CD14-positive monocyte (primary cell): Measurements from ENCODE around the gene PTK6. TPM values are rescaled to one million over a fixed set of nuclear protein-coding genes. Genes with fewer than 3 reads are reported as not detected.

Experiments used
- DNase-seq, 3 donors: peaks; one replicate each; pipeline ENCODE4 v3.0.0-alpha.2; 2011 to 2022
- H2AFZ ChIP-seq: 2 replicates; pipeline ENCODE4 v1.6.0; 2012; ENCODE audit warnings: mild to moderate bottlenecking, low read depth, low read length, inconsistent platforms; ENCODE audit not compliant: insufficient read depth, poor library complexity, severe bottlenecking
- H3K27ac ChIP-seq, 2 donors: 1 replicate in 1 of 2; 2 replicates in 1 of 2; pipeline ENCODE4 v1.5.1; 2012 to 2013; ENCODE audit warnings: low read length in 2 of 2, control low read depth in 1 of 2, inconsistent platforms in 1 of 2, low read depth in 1 of 2, mild to moderate bottlenecking in 1 of 2
- H3K27me3 ChIP-seq, 2 donors: one replicate each; pipeline versions ENCODE4 v1.6.0 to v1.6.1; 2011 to 2013; ENCODE audit warnings: low read length in 2 of 2; ENCODE audit not compliant: control insufficient read depth in 2 of 2, insufficient read depth in 2 of 2
- H3K36me3 ChIP-seq, 2 donors: replicated peaks in 1 of 2; 1 replicate in 1 of 2; 2 replicates in 1 of 2; pipeline versions ENCODE4 v1.5.1 to v1.6.1; 2012 to 2013; ENCODE audit warnings: low read length in 2 of 2, control low read depth in 1 of 2, inconsistent platforms in 1 of 2, mild to moderate bottlenecking in 1 of 2; ENCODE audit not compliant: insufficient read depth in 2 of 2, control insufficient read depth in 1 of 2
- H3K4me1 ChIP-seq, 2 donors: 1 replicate in 1 of 2; 2 replicates in 1 of 2; pipeline versions ENCODE4 v1.5.1 to v1.6.1; 2012 to 2013; ENCODE audit warnings: low read length in 2 of 2, control low read depth in 1 of 2, inconsistent platforms in 1 of 2, mild to moderate bottlenecking in 1 of 2, moderate library complexity in 1 of 2; ENCODE audit not compliant: insufficient read depth in 2 of 2, control insufficient read depth in 1 of 2
- H3K4me2 ChIP-seq: replicated peaks from 2 replicates; pipeline ENCODE3; 2012; ENCODE audit warnings: low read length, moderate library complexity, mild to moderate bottlenecking; ENCODE audit not compliant: poor library complexity, severe bottlenecking; ENCODE audit errors: extremely low read depth
- H3K4me3 ChIP-seq, 3 experiments: fragments of 200-600 bp in 1 of 3; sonication (generic) in 1 of 3; replicated peaks in 1 of 3; 1 replicate in 2 of 3; 2 replicates in 1 of 3; pipeline ENCODE4 v1.5.1; 2011 to 2013; ENCODE audit warnings: low read length in 3 of 3, mild to moderate bottlenecking in 3 of 3, control low read depth in 2 of 3, low read depth in 2 of 3, inconsistent platforms in 1 of 3, moderate library complexity in 1 of 3
- H3K79me2 ChIP-seq: 2 replicates; pipeline ENCODE4 v1.6.0; 2012; ENCODE audit warnings: mild to moderate bottlenecking, control low read depth, inconsistent platforms, low read length, moderate library complexity; ENCODE audit not compliant: insufficient read depth
- H3K9ac ChIP-seq: 2 replicates; pipeline ENCODE4 v1.6.0; 2017; ENCODE audit warnings: low read length, mild to moderate bottlenecking; ENCODE audit not compliant: insufficient read depth, poor library complexity, severe bottlenecking
- H3K9me3 ChIP-seq, 2 donors: replicated peaks in 1 of 2; 1 replicate in 1 of 2; 2 replicates in 1 of 2; pipeline versions ENCODE4 v1.5.1 to v1.6.1; 2012 to 2013; ENCODE audit warnings: low read length in 2 of 2, control low read depth in 1 of 2; ENCODE audit not compliant: control insufficient read depth in 1 of 2, insufficient read depth in 1 of 2
- H4K20me1 ChIP-seq: 2 replicates; pipeline ENCODE4 v1.6.0; 2012; ENCODE audit warnings: mild to moderate bottlenecking, low read length, control low read depth, moderate library complexity; ENCODE audit not compliant: insufficient read depth
- H3K27ac Mint-ChIP-seq, 7 donors: one replicate each; pipeline ENCODE4 v1.8.0; 2020; ENCODE audit warnings: mild to moderate bottlenecking in 7 of 7, mixed read lengths in 7 of 7, moderate library complexity in 6 of 7, inconsistent platforms in 2 of 7
- H3K27me3 Mint-ChIP-seq, 3 donors: one replicate each; pipeline ENCODE4 v1.8.0; 2021 to 2022; ENCODE audit warnings: low read depth in 3 of 3, mild to moderate bottlenecking in 3 of 3, mixed read lengths in 3 of 3, moderate library complexity in 3 of 3, inconsistent platforms in 1 of 3
- H3K36me3 Mint-ChIP-seq, 2 donors: one replicate each; pipeline ENCODE4 v1.8.0; 2020; ENCODE audit warnings: mixed read lengths in 2 of 2, inconsistent platforms in 1 of 2, mild to moderate bottlenecking in 1 of 2
- H3K4me1 Mint-ChIP-seq: one replicate; pipeline ENCODE4 v1.8.0; 2020; ENCODE audit warnings: mild to moderate bottlenecking, mixed read lengths
- H3K4me3 Mint-ChIP-seq, 2 donors: one replicate each; pipeline ENCODE4 v1.8.0; 2020; ENCODE audit warnings: mild to moderate bottlenecking in 2 of 2, mixed read lengths in 2 of 2, moderate library complexity in 1 of 2
- H3K9me3 Mint-ChIP-seq, 7 donors: one replicate each; pipeline ENCODE4 v1.8.0; 2020 to 2022; ENCODE audit warnings: mixed read lengths in 7 of 7, mild to moderate bottlenecking in 6 of 7, moderate library complexity in 6 of 7, inconsistent platforms in 2 of 7
- CTCF ChIP-seq: fragments of 200-600 bp; IDR thresholded peaks from one replicate; pipeline ENCODE4 v1.8.0; 2022; ENCODE audit warnings: antibody characterized with exemption, mild to moderate bottlenecking
- WGBS: methylation state at CpG from one replicate; pipeline ENCODE4 v1.1.5; 2013; ENCODE audit warnings: missing lambda C conversion rate; ENCODE audit not compliant: insufficient coverage; 5-methylcytosine and 5-hydroxymethylcytosine counted together
- intact Hi-C, 2 donors: fragments of 100-400 bp; cut with micrococcal nuclease; formaldehyde crosslinking; loops; one replicate each; pipeline versions ENCODE4 v1.15.0 to v1.15.1; 2023
- polyA plus RNA-seq, 3 donors: library from polyadenylated mRNA; depleted of rRNA in 1 of 3; unstranded in 2 of 3; stranded (reverse) in 1 of 3; fragments of 300-500 nt in 2 of 3; fragments of >200 nt in 1 of 3; fragmentation: Illumina TruSeq in 2 of 3; gene quantifications; 1 replicate in 2 of 3; 2 replicates in 1 of 3; pipeline ENCODE4 v1.2.3, GENCODE V29; 2012 to 2021

PTK6 gene
- polyA plus RNA-seq, 3 donors: 0.66 to 4.1 (median 1.5) TPM

- Mint-ChIP-seq H3K36me3 (no peaks in the 10 kb centered on the region), H3K27me3 (peaks cover 33 to 65% (median 34%) of the 10 kb centered on the region in 3 donors), H3K9me3 (peaks cover 0 to 2% (median 0%) of the 10 kb centered on the region in 7 donors), H3K4me3 (no peak overlapping the region), H3K27ac (no peak overlapping the region), H3K4me1 (no peaks in the 10 kb centered on the region)
- intact Hi-C loops: no loop called here
- Histone ChIP-seq H3K4me2 (no peak overlapping the region), H3K4me1 (no peaks in the 10 kb centered on the region), H3K36me3 (no peaks in the 10 kb centered on the region), H3K79me2 (no peaks in the 10 kb centered on the region), H3K9me3 (peaks cover 0 to 3% of the 10 kb centered on the region in 2 donors), H3K27ac (no peak overlapping the region), H3K4me3 (no peak overlapping the region), H3K9ac (no peak overlapping the region), H2AFZ (no peak overlapping the region), H4K20me1 (no peaks in the 10 kb centered on the region), H3K27me3 (peaks cover 4 to 23% of the 10 kb centered on the region in 2 donors)
- TF ChIP-seq CTCF: no peak
- no peak for DNase-seq
- 96% methylated on average over 16 of the region's 17 CpGs for WGBS
Measured at GRCh38 chr20:63486300-63486855, 50.8 kb downstream of the PTK6 start.

- H3K27ac Mint-ChIP-seq: no peak overlapping the region
- no peak for TF ChIP-seq CTCF
- peaks cover 29 to 61% (median 33%) of the 10 kb centered on the region in 3 donors for H3K27me3 Mint-ChIP-seq
- Histone ChIP-seq H2AFZ (no peak overlapping the region), H3K27ac (no peak overlapping the region), H3K36me3 (no peaks in the 10 kb centered on the region), H3K79me2 (no peaks in the 10 kb centered on the region), H3K4me1 (no peaks in the 10 kb centered on the region), H3K27me3 (peaks cover 4 to 20% of the 10 kb centered on the region in 2 donors), H3K9me3 (peaks cover 0 to 3% of the 10 kb centered on the region in 2 donors), H3K9ac (no peak overlapping the region), H3K4me3 (no peak overlapping the region), H4K20me1 (no peaks in the 10 kb centered on the region), H3K4me2 (no peak overlapping the region)
- no peaks in the 10 kb centered on the region for H3K4me1 Mint-ChIP-seq
- intact Hi-C loops: no loop called here
- DNase-seq: no peak
- no peak overlapping the region for H3K4me3 Mint-ChIP-seq
- H3K36me3 Mint-ChIP-seq: no peaks in the 10 kb centered on the region
- peaks cover 0 to 2% (median 0%) of the 10 kb centered on the region in 7 donors for H3K9me3 Mint-ChIP-seq
- WGBS: 82% methylated on average over 18 of the region's 18 CpGs
Measured at GRCh38 chr20:63484651-63485403, 52.3 kb downstream of the PTK6 start.
